CD4-positive, alpha-beta T cell treated with Interferon alpha-2 for 1 hour (primary cell): Measurements from ENCODE around the gene LSM3.

Experiments
- DNase-seq, 2 donors: peaks; one replicate each; pipeline ENCODE4 v3.0.0-alpha.2; 2020 to 2022

The LSM3 gene

DNA sequence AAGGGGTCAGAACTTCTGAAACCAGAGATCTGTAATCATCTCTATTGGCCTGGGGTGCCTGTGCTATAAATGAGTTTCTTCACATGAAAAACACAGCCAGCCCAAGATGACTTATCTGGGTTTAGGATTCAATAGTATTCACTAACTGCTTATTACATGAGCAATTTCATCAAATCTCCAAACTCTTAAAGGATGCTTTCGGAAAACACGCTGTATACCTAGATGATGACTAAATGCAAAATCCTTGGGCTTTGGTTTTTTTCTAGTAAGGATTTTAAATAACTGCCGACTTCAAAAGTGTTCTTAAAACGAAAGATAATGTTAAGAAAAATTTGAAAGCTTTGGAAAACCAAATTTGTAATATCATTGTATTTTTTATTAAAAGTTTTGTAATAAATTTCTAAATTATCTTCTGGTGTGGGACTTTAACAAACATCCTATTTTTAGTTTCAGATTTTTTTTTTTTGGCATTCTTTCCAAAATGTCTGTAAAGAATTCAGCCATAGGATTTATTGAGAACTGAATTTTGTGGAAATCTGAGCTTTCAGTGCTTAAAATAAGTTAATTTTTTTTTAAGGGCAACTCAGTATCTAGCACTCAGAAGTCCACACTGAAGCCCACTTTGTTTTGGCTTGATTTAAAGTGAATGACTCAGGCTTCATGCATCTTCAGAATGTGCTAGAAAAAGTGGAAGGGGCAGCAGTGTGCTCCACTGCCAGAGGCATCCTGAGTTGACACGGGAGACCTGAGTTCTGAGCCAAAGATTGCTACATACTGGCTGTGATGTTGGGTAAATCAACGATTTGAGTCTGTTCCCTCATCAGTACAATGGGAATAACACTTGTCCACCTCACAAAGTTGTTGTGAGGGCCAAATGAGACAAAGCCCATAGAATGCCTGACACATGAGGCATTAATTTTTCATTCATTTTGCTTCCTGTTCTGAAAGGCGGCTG lies 35.1 kb upstream of the LSM3 start:
- no peak for DNase-seq

GRCh38 chr3:14144423-14145075 lies 34.1 kb upstream of the LSM3 start:
- peak; percentile 90 to 93 for DNase-seq

DNA sequence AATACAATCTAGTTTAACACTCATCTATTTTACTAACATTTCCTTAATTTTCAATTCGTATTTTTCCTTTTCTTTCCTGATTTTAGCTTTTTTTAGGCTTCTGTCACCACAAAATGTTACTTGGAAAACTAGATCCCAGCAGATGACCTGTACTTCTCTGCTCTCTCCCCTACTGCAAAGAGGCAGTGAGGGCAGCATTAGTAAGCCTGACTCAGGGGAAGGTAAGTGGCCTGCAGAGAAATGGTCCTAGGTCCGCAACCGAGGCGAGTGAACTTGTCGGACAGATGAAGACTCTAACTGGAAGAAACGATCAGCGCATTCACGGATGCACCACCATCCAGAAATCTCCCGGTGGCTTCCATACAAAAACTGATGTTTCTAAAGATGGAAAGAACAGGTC lies 33.4 kb upstream of the LSM3 start:
- no peak for DNase-seq

- DNase-seq = no peak
Observed at GRCh38 chr3:14145670-14146380, 32.8 kb upstream of the LSM3 start.

- no peak for DNase-seq
Observed at GRCh38 chr3:14146381-14147065, 32.1 kb upstream of the LSM3 start.

- no peak for DNase-seq
Observed at GRCh38 chr3:14147066-14147435, 31.6 kb upstream of the LSM3 start.

DNA sequence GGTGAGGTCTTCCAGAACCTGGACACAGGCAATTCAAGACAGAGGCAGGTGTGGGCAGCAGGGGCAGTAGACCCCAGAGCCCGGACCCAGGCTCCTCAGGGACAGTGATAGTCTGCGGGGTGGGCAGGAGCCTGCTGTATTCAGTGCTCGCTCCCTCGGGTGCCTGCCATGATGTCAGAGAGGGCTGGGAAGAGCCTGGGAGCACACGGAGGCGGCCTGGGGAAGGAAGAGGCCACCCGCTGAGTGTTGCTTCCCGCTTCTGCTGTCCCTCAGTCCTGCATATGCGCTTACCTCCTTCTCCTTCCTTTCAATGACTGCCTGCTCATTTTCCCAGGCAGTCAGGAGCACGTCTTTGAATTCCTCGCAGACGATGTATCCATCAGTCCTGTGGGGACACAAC lies 31.0 kb upstream of the LSM3 start:
- no peak for DNase-seq

DNA sequence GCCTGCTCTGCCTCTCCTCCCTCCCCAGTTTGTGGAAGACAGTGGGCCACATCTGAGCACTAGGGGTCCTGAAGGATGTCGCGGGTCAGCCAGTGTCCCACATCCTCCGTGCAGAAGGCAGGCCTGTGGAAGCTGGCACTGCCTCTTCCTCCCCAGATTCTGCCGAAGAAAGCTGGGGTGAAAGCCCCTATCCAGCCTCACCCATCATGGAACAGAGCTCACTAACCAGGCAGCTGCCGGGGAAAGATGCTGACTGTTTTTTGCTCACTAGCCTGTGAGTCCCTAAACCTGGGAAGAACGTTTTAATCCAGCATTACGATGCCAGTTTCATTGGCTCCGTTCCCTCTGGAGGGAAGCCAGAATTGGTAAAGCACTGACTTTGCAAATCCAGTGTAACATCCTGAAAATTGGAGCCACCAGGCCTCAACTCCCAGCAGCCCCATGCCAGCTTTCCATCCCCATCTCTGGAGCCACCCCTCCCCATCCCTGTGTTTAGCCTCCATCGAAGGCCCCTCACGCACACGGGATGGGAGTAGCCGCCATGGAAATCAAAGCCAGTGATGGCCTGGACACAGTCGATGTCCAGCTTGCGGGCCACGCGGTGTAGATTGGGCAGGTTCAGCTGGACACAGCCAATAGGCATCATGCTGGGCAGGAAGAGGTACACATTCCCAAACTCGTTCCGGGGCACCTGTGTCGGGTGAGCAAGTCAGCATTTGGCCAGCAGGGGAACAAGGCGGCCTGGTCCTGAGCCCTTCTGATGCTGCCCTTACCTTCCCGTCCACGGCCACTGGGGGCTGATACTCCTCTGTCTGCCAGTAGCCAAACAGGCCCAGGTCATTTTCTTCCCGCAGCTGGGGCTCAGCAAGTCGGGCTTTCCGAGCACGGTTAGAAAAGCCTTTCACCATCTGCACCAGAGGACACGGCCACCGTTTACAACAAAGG lies 30.3 kb upstream of the LSM3 start:
- DNase-seq = no peak

GRCh38 chr3:14150078-14150477 lies 28.5 kb upstream of the LSM3 start:
- DNase-seq = no peak

- DNase-seq = no peak
Observed at GRCh38 chr3:14150491-14151230, 28.0 kb upstream of the LSM3 start.

DNA sequence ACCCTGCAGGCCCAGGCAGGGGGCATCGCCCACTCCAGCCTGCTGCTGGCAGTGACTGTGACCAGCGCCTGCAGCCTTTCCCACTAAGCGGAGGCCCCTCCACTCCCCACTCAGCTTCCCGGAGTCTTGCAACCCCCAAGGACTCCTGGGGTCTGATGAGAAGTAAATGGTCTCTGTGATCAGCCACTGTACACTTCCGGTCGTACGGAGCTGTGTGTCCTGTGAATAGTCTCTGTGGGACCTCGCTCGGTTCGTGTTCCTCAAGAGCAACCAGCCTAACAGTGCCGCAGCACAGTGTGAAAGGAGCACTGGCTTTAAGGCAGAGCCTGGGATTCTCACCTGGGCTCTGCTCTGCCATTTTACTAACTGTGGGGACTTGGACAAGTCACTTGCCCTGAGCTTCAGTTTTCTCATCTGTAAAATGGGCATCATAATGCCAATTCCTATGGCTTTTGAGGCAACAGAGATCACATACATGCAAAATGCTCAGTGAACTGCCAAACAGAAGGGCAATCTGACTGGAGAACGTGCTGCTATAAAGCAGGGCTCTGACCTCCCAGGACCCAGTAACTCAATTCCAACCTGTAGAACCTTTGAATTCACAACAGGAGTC lies 27.0 kb upstream of the LSM3 start:
- no peak for DNase-seq

DNA sequence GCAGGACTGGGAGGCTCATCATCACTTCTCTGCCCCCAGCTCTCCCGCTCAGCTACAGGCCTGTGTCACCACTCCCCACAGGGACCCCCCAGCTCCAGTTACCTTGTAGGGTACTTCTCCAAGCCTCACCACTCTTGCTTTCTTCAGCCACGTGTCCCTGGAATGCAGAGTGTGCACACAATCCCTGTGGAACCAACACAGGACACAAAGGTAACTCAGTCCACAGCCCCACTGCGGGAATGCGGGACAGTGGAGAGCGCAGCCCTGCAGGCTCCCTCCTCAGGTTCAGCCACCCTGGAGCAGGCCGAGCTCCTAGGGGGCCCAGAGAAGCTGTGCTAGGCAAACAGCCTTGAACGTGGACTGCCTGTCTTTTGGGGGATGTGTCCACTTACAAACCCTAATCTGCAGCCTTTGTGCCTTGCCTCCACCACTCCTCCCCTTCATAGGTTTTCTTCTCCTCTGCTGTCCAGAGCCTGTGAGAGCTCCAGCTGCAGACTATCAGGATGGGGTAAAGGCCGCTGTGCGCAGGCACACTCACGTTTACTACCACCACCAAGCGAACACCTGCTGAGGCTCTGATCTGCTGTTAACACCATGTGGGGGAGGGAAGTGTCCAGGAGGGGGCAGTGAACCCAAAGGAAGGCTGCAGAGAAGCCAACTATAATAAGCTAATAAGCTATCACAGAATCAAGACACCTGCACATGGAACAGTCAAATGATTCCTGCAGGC lies 26.2 kb upstream of the LSM3 start:
- peak in 1 of 2 donors; percentile 35 for DNase-seq

DNA sequence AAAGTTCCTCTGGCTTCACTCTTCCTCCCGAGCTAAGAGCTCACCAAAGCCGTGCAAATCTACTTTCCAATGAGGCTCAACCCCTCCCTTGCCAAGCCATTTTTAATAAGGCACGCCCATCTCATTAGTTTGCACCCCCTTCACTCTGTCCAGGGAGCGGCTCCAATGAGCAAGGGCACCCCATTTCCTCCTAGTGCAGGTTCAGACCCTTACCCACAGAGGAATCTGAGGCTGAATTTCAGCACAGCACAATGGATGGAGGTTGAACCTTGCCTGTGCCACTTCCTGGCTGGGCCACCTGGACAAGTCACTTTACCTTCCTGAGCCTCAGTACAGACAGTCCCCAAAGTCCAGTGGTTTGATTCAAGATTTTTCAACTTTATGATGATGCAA lies 25.7 kb upstream of the LSM3 start:
- no peak for DNase-seq

DNA sequence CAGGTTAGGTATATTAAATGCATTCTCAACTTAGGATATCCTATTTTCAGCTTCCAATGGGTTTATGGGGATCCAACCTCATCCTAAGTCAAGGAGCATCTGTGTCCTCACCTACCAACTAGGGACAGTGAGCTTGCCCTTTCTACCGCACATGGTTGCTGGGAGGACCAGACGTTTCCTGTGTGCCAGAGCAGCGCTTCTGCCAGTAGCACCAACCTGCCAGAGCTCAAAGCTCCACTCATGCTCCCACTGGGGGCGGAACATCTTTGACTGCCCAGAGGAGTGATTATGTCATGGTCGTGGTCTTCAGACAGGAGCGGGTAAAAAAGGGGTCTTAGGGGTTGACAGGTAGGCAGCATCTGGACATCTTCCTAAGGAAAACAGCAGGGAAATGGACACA lies 25.0 kb upstream of the LSM3 start:
- DNase-seq = no peak

DNA sequence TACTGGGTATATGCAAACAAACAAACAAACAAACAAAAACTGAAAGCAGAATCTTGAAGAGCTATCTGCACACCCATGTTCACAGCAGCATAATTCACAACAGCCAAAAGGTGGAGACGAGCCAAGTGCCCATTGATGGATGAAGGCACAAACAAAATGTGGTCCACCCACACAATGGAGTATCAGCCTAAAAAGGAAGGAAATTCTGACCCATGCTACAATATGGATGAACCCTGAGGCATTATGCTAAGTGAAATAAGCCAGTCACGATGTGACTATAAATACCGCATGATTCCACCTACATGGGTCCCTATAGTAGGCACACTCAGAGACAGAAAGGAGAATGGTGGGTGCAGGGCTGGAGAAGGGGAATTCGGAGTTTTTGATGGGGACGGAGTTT lies 24.3 kb upstream of the LSM3 start:
- no peak for DNase-seq

DNA sequence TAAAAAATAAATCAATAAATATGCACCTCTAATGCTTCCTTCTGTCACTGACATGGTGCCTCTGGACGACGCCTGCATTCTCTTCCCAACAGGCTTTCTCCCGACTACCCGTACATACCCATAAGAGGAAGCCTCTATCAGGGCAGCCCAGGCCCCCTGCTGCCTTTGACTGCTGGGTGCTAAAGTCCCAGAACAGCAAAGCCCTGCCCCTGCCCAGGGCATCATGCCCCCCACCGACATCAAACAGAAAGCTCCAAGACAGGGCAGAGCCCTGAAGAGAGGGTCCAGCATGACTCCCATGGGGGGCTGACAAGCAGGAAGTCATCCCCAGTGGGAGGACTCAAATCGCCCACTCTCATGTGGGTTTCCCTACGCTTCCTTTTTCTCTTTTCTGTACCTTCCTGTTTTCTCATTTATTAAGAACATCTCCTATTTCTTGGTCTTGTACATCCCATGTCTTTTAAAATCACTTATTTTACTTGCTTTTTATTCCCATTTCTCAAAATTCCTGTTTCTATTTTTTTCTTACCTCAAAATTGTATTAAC lies 23.6 kb upstream of the LSM3 start:
- no peak for DNase-seq

DNA sequence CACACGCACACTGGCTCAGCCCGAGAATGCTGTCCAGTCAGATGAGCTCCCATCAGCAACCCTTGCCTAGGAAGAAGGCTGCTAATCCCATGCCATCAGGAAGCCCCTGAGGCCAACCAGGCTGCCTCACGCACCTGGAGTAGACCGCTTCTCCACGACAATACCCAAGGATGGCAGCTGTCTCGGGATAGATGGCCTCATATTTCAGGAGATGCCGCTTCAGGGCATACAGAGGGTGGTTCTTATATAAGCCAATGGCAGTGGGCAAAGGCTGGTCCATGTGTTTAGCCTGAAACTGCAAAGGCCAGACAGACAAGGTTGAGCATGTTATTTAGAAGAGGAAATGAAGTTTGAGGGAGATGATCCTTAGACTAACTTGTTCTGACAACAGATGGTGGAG lies 22.4 kb upstream of the LSM3 start:
- no peak for DNase-seq

DNA sequence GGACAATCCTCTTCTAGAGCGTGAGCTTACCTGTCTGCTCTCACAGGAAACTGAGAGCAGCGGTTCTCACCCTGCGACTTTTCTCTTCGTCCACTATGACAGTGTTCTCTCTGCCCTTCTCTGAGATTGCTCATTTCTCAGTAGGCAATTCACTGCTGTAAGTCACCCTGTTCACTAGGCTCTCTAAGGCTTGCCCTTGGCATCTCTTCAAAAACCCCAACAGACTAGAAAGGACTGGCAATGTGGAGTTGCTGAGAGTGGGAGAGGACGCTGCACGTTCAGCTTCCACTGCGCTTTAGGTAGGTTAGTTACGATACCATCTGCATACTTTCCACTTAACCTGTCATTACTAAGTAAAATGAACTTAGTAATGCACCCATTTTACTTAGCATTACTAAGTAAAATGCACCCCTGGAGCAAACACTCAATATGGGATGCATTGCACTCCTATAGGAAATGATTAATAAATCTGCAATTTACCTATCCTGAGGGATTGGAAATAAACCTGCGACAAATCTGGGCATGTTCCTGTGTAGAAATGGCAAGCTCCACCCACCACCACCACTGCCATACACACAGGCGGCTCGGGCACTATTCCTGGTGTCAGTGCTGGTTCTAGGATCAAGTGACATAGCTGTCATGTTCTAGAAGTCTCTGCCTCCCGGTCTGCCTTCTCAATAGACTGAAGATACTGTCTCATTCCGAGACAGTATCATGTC lies 21.6 kb upstream of the LSM3 start:
- DNase-seq = no peak

GRCh38 chr3:14157951-14158350 lies 20.7 kb upstream of the LSM3 start:
- DNase-seq = no peak
